GM18870 (cell line): ENCODE data around the gene RFPL2.
"Not testable (repeated sequence)": the region's sequence is repeated elsewhere in the genome, so short reads cannot be mapped to it uniquely, and the experiment has no call there.

Experiments
- ATAC-seq: cut with Tn5 transposase; IDR thresholded peaks from one replicate; pipeline ENCODE4 v1.9.1; 2021; ENCODE audit warnings: moderate library complexity; ENCODE audit not compliant: unreplicated experiment

The RFPL2 gene

DNA sequence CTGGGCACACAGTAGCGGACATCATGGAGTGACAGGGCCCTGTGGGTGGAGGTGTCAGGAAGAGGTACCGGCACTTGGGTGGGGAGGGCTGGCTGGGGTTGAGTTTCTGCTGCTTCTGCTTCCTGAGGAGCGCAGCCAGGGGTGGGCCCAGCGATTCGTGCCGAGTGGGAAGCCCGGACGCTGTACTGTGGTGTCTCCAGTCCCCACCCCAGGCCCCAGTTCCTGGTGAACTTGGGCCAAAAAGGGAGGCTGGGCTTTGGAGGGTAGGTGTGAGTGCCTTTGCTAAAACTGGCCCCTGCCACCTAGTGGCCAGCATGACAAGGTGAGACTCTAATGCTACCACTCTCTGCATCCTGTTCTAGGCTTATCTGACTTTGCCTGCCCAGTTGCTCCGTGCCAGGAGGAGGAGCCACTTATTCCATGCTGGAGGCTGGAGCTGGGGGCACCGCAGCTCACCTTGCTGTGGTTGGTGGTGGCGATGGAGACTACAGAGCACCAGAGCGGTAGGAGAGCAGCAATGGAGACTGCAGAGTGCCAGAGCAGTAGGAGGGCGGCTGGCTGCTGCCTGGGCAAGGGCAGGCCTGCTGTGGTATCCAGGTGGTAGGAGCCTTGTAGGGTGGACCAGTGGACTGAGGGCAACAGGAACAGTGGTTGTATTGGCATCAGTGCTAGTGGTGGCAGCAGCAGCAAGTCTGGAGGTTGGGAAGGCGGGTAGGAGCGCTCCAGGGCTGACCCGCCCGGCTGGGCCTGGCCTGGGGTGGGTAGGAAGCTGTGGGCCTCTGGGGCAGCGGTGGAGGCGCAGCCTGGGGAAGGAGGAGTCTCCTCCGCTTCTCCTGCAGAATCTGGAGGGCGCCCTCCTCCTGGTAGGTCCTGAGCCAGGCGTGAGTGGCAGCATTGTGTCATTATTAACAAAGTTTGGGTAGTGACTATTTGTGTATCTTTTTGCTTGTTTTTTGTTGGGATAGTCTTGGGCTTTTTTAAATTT, 2.2 kb upstream of the RFPL2 start:
- ATAC-seq = no peak

DNA sequence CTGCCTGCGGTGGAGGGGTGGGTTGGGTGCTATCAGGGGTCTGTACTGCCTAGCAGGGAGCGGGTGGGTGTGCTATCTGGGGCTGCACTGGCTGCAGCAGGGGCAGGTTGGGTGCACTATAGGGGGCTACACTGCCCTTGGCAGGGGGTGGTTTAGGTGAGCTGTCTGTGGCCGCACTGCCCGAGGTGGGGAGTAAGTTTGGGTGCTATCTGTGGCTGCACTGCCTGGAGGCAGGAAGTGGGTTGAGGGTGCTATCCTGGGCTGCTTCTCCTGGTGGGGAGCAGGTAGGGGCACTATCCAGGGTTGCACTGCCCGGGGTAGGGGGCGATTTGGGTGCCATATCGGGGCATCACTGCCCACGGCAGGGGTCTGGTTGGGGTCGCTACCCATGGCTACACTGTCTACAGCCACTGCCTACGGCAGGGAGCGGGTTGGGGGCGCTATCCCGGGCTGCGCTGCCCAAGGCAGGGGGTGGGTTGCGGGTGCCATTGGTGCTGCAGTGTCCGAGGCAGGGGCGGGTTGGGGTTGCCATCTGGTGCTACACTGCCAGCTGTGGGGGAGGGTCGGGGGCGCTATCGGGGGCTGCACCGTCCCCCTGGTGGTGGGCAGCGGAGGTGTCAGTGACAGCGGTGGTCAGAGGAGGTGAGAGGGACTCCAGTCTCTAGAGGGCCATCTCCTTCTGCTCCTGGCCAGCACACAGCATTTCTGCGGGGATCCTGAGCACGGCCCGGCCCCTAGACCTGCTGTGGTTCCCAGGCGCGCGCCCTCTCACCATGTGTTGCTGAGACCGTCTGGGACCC, 1.3 kb upstream of the RFPL2 start:
- ATAC-seq = no peak

DNA sequence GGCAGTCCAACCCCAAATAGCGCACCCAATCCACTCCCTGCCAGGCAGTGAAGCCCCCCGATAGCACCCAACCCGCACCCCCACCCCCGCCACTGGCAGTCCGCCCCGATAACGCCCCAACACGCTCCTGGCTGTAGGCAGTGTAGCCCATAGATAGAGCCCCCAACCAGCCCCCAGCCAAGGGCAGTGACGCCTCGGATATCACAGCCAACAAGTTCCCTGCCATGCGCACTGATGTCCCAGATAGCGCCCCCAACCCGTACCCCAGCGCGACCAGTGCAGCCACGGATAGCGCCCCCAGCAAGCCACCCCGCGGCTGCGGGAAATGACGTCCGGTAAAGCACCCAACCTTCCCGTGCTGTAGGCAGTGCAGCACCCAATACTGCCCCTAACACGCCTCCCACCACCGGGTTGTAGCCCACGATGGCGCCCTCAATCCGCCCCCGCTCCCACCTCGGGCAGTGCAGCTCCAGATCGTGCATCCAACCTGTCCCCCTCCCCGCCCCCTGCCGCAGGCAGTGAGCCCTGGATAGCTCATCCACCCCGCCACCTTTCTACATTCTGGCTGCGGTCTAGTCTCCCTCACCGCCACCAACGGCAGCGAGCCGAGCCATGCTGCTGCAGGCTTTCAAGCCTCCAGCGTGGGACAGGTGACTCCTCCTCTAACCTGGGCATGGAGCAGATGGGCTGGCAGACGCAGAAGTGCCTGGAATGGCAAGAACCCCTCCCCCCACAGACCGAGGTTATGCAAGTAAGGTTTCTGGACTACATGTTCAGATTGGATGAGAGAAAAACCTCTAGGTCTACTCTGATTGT, 625 bp downstream of the RFPL2 start:
- no peak for ATAC-seq

DNA sequence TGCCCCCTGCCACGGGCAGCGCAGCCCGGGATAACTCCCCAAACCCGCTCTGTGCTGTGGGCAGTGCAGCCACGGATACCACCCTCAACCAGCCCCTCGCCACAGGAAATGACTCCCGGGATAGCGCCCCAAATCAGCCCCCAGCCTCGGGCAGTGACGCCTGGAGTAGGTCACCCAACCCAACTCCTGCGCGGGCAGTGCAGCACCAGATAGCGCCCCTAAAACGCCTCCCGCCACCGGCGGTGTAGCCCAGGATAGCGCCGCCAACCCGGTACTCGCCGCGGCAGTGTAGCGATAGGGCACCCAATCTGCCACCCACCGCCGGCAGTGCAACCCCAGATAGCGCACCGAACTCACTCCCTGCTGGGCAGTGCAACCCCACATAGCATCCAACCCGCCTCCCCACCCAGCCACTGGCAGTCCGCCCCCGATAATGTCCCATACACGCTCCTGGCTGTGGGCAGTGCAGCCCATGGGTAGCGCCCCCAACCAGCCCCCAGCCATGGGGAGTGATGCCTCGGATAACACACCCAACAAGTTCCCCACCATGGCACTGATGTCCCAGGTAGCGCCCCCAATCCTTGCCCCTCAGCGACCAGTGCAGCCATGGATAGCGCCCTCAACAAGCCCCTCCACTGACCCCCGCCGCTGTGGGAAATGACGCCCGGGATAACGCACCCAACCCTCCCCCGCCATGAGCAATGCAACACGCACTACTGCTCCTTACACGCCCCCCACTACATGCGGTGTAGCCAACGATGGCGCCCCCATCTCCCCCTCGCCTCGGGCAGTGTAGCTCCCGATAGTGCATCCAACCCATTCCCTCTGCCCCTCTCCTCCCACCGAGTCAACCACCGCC, 1.5 kb downstream of the RFPL2 start:
- ATAC-seq = no peak

DNA sequence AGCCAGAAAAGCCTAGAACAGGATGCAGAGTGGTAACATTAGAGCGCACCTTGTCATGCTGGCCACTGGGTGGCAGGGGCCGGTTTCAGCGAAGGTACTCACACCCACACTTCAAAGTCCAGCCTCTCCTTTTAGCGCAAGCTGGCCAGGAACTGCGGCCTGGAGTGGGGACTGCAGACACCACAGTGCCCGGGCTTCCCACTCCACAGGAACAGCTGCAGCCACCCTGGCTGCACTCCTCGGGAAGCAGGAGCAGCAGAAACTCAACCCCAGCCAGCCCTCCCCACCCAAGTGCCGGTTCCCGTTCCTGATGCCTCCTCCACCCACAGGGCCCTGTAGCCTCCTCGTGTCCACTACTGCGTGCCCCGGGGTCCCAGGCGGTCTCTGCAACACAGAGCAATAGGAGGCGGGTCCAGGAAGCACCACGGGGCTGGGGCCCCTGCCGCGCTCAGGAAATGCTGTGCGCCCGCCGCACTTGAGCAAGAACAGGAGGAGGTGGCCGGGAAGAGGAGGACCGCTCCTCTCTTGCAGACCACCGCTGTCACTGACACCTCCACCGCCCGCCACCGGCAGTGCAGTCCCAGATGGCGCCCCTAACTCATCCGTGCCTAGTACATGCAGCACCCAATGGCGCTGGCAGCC, 2.2 kb downstream of the RFPL2 start:
- no peak for ATAC-seq

DNA sequence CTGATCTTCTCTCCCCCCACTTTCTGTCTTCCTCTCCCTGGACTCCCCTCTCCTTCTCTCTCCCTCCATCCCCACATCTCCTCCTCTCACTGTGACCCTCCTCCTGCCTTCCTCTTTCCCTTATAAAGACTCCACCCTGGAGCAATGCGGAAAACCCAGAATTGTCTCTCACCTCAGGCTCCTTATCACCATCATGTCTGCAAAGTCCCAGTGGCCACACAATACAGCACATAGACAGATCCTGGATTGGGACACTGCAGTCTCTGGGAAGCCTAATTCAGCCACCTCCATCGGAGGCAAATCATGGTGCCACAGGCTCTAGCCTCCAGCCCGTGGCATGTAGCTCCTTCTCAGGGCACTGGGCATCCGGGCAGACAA, 2.7 kb downstream of the RFPL2 start:
- no peak for ATAC-seq

DNA sequence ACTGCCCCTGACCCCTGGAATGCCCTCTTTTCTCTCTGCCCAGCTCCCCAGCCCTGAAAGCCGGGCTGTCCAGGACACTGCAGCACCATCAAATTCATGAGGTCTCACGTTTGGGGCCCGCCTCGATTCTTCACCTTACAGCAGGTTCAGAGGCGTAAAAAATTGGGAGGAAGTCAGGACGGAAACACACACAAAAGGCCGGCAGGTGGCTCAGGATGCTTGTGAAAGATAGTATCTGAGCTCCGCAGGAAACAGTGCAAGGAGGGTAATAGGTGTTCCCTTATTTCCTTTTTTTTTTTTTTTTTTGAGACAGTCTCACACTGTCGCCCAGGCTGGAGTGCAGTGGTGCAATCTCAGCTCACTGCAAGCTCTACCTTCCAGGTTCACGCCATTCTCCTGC, 4.1 kb downstream of the RFPL2 start:
- ATAC-seq = no peak

DNA sequence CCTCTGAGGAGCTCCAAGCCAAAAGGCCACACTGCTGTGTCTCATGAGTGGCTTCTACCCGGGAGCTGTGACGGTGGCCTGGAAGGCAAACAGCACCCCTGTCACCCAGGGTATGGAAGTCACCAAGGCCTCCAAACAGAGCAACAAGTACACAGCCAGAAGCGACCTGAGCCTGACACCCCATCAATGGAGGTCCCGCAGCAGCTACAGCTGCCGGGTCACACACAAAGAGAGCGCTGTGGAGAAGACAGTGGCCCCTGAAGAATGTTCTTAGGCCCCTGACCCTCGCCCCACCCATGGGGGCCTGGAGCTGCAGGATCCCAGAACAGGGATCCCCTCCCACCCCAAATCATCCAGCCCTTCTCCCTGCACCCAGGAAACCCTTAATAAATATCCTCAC, 4.9 kb downstream of the RFPL2 start:
- ATAC-seq = no peak

DNA sequence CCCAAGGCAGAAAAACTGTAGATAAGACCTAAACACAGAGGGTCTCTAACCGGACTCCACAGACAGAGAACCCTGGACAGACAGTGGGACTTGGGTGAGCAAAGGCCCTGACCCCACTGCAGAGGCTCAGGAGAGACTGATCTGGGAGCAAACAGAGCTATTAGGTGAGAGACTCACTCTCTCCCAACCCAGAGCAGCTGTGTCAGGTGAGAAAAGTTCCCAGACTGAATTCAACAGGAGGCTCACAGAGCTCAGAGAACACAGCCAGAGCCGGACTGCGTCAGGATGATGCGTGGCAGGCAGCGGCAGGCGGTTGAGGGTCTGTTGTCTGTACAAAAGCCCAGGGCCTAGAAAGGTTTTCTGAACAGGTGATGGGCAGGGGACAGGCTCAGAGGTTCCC, 5.5 kb downstream of the RFPL2 start:
- ATAC-seq = no peak

DNA sequence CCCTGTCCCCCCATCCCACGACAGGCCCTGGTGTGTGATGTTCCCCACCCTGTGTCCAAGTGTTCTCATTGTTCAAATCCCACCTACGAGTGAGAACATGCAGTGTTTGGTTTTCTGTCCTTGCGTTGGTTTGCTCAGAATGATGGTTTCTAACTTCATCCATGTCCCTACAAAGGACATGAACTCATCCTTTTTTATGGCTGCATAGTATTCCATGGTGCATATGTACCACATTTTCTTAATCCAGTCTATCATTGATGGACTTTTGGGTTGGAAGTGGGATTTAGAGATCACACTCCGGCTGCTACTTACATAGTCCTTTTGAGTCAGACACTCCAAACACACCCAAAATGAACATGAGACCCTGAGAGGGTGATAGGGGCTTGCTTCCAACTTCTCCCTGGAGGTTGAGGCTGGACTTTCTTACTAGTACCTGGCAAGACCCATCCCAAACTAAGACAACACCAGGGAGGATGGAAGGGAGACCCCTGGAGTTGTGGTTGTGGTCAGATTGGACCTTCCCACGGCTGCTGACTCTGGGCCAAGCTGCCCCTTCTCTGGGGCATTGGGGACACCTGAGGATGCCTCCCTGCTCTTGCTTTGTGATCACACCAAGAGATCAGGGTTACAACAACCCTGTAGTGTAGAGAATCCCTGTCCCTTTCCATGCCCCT, 7.2 kb downstream of the RFPL2 start:
- ATAC-seq = not testable (repeated sequence)

DNA sequence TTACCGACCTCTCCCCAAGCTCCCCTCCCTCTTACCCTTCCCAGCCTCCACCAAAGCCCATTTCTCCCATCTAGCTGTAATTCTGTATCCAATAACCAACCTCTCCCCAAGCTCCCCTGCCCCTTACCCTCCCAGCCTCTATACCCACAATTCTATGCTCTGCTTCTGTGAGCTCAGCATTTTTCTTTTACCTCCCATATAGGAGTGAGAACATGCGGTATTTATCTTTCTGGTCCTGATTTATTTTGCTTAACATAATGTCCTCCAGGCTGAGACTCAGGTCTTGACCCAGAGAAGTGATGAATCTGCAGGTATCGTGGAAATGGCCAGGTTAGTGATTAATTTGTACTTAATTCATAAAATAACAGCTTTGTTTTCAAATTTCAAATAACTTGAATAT, 9.0 kb downstream of the RFPL2 start:
- ATAC-seq = not testable (repeated sequence)

DNA sequence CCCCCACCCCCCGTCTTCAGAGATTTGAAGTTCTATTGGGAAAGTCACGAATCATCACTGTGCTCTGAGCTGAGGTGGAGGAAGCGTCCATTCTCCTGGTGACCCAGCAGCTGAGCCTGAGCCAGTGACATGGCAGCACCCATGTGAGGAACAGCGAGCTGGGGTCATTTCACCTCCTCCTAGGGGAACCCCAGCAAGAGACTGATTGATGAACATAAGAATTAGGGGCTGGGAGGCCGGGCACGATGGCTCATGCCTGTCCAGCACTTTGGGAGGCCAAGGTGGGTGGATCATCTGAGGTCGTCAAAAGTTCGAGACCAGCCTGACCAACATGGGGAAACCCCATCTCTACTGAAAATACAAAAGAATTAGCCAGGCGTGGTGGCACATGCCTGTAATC, 11.5 kb downstream of the RFPL2 start:
- not testable (repeated sequence) for ATAC-seq

DNA sequence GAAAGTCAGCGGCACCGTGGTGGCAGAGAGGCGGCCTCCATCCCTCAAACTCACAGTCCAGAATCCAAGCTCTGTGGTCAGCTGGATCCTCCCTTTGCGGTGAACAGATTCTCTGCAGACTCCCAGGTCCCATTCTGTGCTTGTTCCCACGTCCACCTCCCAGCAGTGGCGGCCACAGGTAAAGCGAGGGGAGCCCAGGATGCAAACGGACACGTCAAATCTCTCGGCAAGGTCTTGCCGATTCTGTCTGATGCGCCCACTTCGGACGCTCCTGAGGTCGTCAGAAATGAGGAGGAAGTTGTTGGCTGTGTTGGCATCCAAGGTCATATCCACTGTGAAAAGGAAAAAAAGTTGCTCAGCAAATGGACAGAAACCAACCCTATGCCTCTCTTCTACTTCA, 13.9 kb downstream of the RFPL2 start:
- not testable (repeated sequence) for ATAC-seq

DNA sequence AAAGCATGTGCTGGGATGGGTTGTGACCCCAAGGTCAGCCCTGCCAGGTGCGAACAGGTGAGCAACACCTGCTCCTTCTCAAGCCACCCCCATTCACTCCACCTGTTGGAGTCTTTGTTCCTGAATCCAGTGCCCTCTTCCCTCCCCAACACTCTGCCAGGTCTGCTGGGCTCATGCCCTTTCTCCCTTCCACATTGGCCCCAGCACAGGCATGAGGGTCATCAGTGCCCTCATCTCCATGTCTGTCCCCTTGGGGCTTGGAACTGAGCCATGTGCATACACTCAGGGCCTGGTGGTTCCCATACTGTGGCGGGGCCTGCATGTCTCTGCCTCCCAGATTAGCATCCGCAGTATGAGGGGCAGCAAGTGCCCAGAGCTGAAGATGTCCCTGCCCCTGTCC, 19.1 kb downstream of the RFPL2 start:
- no peak for ATAC-seq

DNA sequence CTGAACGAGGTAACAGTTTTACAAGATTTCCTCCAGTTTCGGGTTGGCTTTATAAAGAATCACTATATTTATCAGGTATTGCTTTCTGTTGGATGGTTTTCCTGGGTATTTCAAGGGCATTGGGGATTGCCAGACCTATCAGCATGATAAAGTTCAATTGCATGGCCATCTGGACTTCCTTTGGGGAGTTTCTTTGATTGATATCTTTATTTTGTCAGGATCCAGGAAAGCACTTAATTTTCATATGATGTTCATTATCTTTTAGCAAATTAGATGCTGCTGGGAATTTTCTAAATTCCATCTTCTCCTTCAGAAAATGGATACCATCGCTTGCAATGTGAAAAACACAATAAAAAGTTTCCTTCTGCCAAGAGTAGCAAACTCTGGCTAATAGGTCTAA, 21.2 kb downstream of the RFPL2 start:
- no peak for ATAC-seq

DNA sequence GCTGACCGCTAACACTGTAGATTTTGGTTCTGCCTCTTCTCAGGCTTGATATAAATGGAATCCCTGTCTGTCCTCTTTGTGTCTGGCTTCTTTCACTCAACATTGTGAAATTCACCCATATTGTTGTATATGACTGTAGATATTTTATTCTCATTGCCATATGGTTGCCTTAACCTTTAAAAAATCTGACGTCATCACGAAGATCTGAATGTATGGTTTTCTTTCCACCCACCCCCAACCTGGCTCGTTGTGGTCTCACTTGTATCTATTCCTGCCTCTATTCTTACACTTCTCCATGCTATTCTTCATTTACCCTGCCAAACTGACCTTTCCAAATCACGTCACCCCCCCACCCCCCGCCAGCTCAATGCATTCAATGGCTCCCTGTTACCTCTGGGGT, 23.8 kb downstream of the RFPL2 start:
- no peak for ATAC-seq

DNA sequence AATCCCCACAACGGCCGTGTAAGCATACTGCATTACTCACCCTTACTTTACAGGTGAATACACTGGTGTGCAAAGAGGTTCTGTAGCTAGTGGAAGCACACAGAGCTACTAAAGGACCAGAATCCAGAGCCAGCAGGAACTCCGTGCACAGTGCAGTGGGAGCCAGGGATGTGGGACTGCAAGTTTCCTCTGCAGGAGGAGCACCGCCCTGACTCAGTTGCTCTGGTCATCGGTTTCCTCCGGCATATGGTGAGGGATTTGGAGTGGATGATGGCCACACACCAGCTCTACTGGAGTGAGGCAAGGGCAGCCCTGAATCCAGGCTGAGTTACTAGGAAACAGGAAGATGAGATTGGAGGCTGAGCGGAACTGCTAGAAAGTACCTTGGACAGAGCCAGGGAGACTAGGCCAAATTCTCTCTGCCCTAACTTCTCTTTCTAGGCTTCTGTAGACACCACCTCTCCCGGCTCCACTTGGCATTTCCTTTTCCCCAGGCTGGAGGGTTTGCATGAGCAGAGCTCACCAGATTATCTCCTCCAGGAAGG, 27.6 kb downstream of the RFPL2 start:
- no peak for ATAC-seq

DNA sequence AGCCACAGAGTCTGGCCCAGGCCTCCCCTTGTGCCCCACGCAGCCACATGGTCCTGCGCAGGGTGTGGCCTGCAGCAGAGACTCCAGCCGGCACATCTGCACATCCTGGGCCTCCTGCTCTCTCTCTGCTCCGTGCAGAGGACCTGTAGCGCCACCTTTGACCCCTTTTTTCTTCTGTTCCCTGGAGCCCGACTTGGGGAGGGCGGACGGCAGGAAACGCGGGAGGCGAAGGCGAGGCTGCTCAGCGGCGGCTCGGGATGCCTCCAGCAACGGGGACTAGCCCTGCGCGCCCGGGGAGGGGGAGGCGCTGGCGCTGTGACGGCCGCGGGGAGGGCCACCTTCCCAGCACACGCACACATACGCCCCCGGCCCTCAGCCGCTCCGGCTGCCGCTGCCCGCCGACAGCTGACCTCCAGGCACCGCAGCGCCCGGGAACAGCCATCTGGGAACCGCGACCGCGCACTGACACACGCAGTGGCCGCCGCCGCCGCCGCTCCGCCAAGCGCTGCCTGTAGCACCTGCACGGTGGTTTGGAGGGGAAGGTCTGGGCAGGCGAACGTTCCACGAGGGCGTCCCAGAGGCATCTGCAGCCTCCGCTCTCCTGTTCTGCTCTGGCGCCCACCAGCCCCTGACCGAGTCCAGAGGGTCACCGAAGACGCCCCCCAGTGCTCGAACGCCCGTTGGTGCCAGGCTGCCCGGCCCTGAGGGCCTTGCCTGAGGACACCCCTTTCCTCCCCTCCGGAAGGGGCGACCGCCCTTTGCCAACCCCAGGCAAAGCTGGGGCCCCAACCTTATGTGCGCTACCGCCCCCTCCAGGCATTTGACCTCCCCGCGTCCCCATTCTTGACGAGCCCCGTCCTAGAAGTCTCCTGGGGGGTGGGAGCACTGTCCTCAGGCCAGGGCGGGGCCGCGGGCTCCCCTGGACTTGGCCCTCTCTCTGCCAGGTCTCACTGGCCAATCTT, 28.9 kb downstream of the RFPL2 start:
- ATAC-seq = no peak
